ENCODE results near the gene GLT6D1. TPM values are rescaled to one million over a fixed set of nuclear protein-coding genes. Genes with fewer than 3 reads are reported as not detected.
"Not testable (repeated sequence)": the region's sequence is repeated elsewhere in the genome, so short reads cannot be mapped to it uniquely, and the experiment has no call there.

Gene GLT6D1
- total RNA-seq, 2 experiments from 2014 or later = not detected

DNA sequence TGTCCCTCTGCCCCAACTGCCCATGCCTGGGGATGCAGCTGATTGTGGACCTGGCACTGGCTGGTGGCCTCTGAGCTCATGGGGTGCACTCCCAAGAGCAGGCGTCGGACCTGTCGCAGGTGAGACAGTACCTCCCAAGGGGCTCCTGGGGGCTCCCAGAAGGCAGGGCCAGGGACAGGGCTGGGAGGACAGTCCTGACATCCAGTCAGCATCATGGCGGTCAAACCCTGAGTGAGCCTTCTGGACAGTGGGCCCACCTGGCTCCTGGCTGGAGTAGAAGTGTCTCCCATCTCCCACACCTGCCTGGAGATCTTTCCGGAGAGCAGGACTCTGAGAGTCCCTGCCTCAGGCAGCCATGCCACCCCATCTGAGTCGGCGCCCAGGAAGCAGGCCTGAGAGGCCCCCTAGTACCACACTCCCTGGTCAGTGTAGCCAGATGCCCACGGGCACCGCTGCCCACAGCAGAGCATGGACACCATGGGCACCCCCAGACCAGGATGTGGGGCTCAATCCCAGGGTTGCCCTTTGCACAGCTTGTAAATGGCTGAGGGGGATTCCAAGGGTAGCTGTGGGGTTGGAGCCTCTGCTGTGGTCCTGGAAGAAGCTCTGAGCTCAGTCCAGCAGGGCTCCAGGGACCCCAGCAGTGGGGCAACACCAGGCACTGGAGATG, 30.4 kb upstream of the GLT6D1 start:
- BruUV-seq (replicated peaks) = no TSS peak
- TF ChIP-seq, protein P1, sequence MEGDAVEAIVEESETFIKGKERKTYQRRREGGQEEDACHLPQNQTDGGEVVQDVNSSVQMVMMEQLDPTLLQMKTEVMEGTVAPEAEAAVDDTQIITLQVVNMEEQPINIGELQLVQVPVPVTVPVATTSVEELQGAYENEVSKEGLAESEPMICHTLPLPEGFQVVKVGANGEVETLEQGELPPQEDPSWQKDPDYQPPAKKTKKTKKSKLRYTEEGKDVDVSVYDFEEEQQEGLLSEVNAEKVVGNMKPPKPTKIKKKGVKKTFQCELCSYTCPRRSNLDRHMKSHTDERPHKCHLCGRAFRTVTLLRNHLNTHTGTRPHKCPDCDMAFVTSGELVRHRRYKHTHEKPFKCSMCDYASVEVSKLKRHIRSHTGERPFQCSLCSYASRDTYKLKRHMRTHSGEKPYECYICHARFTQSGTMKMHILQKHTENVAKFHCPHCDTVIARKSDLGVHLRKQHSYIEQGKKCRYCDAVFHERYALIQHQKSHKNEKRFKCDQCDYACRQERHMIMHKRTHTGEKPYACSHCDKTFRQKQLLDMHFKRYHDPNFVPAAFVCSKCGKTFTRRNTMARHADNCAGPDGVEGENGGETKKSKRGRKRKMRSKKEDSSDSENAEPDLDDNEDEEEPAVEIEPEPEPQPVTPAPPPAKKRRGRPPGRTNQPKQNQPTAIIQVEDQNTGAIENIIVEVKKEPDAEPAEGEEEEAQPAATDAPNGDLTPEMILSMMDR (conservative IDR thresholded peaks at IDR 0.05; ENCODE audit: low read length) = no peak
- no peak for TF ChIP-seq EZH2phosphoT487 (IDR thresholded peaks at IDR 0.05; ENCODE audit: borderline replicate concordance, low read depth, low read length)

DNA sequence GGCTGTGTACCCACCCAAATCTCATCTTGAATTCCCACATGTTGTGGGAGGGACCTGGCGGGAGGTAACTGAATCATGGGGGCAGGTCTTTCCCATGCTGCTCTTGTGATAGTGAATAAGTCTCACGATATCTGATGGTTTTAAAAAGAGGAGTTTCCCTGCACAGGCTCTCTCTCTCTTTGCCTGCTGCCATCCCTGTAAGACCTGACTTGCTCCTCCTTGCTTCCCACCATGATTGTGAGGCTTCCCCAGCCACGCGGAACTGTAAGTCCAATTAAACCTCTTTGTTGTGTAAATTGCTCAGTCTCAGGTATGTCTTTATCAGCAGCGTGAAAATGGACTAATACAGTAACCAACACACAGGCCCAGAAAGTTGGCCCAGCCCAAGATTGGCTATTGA, 29.7 kb upstream of the GLT6D1 start:
- POLR2A ChIA-PET = not testable (repeated sequence)

More for the DNA sequence above, 30.4 kb upstream of the GLT6D1 start:
- POLR2A ChIA-PET = no interaction called here
- Histone ChIP-seq H3K9me3 (ENCODE audit: low read length) (no peaks in the 10 kb centered on the region), H2AFZ (ENCODE audit: low read length) (no peak overlapping the region), H3K27ac (ENCODE audit: low read depth, low read length, poor library complexity, severe bottlenecking) (no peak overlapping the region), H3K4me2 (ENCODE audit: low read length) (no peak overlapping the region), H3K79me2 (ENCODE audit: insufficient read depth, low read depth, low read length) (no peaks in the 10 kb centered on the region), H3K36me3 (ENCODE audit: insufficient read depth, low read length) (no peaks in the 10 kb centered on the region), H3K4me3 (ENCODE audit: low read depth, low read length, poor library complexity, severe bottlenecking) (no peak overlapping the region), H3K4me1 (ENCODE audit: insufficient read depth, low read length, poor library complexity, severe bottlenecking) (no peaks in the 10 kb centered on the region), H3K9me2 (ENCODE audit: insufficient read depth, low read length) (no peaks in the 10 kb centered on the region), H4K20me1 (ENCODE audit: insufficient read depth, low read length) (no peaks in the 10 kb centered on the region)
- CTCF ChIA-PET (ENCODE audit: unreplicated experiment) = interaction anchor here (0.6 kb wide), 1 partner anchor 883 kb away, joined by 3 read pairs; no protein-coding TSS in a partner anchor
- intact Hi-C loops (cut with micrococcal nuclease; ENCODE audit: unreplicated experiment) = no loop called here
- DNase-seq (ENCODE audit: low spot score) = no peak

DNA sequence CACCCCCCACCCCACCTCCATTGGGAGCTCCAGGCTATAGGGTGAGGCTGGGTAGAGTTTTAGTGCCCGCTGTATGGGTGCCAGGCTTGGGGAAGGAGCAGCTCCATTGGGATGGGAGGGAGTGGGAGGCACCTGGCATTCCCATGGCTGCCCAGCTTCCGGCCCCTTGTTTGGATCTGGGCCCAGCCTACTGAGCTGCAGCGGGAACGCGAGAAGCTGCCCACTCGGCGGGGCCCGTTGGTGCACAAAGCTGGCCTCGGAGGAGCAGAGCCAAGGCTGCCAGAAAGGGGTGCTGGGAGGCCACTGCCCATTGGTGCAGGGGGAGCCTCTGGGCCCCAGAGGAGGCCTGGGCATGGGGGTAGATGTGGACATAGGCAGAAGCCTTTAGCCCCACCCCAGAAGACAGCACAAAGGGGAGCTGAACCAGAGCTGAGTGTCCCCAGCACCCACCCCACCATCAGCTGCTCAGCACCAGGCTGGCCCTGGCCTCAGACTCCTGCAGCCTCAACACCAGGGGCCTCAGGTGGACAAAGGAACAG, 28.2 kb upstream of the GLT6D1 start:
- Histone ChIP-seq H3K4me1 (ENCODE audit: insufficient read depth, low read length, poor library complexity, severe bottlenecking) (no peaks in the 10 kb centered on the region), H3K79me2 (ENCODE audit: insufficient read depth, low read depth, low read length) (no peaks in the 10 kb centered on the region), H3K4me3 (ENCODE audit: low read depth, low read length, poor library complexity, severe bottlenecking) (no peak overlapping the region), H3K9me2 (ENCODE audit: insufficient read depth, low read length) (no peaks in the 10 kb centered on the region), H3K36me3 (ENCODE audit: insufficient read depth, low read length) (no peaks in the 10 kb centered on the region), H3K9me3 (ENCODE audit: low read length) (no peaks in the 10 kb centered on the region), H3K27ac (ENCODE audit: low read depth, low read length, poor library complexity, severe bottlenecking) (no peak overlapping the region), H3K4me2 (ENCODE audit: low read length) (no peak overlapping the region), H4K20me1 (ENCODE audit: insufficient read depth, low read length) (no peaks in the 10 kb centered on the region), H2AFZ (ENCODE audit: low read length) (no peak overlapping the region)
- TF ChIP-seq, protein P1 (conservative IDR thresholded peaks at IDR 0.05; ENCODE audit: low read length) = no peak
- TF ChIP-seq EZH2phosphoT487 (IDR thresholded peaks at IDR 0.05; ENCODE audit: borderline replicate concordance, low read depth, low read length) = no peak
- POLR2A ChIA-PET = no interaction called here
- intact Hi-C loops (cut with micrococcal nuclease; ENCODE audit: unreplicated experiment) = no loop called here
- BruUV-seq (replicated peaks) = no TSS peak
- CTCF ChIA-PET (ENCODE audit: unreplicated experiment) = interaction anchor here (0.5 kb wide), 1 partner anchor 58 kb away, joined by 3 read pairs; no protein-coding TSS in a partner anchor
- no peak for DNase-seq (ENCODE audit: low spot score)

More for the DNA sequence above, 29.7 kb upstream of the GLT6D1 start:
- H3K9me3 ChIP-seq (ENCODE audit: low read length); H3K4me3 ChIP-seq (ENCODE audit: low read depth, low read length, poor library complexity, severe bottlenecking); H3K27ac ChIP-seq (ENCODE audit: low read depth, low read length, poor library complexity, severe bottlenecking); H3K79me2 ChIP-seq (ENCODE audit: insufficient read depth, low read depth, low read length); BruUV-seq (replicated peaks); H3K4me1 ChIP-seq (ENCODE audit: insufficient read depth, low read length, poor library complexity, severe bottlenecking); CTCF ChIA-PET (ENCODE audit: unreplicated experiment); H3K9me2 ChIP-seq (ENCODE audit: insufficient read depth, low read length); H2AFZ ChIP-seq (ENCODE audit: low read length); DNase-seq (ENCODE audit: low spot score); H4K20me1 ChIP-seq (ENCODE audit: insufficient read depth, low read length); intact Hi-C loops (cut with micrococcal nuclease; ENCODE audit: unreplicated experiment); H3K36me3 ChIP-seq (ENCODE audit: insufficient read depth, low read length); H3K4me2 ChIP-seq (ENCODE audit: low read length): not testable (repeated sequence)

Data from OCI-LY7 (cell line).